Measurements from ENCODE around the gene MRPL32. TPM values are rescaled to one million over a fixed set of nuclear protein-coding genes. Genes with fewer than 3 reads are reported as not detected.

The MRPL32 gene
- total RNA-seq, 2 experiments from 2014 or later: 59.7 to 61.8 TPM

GRCh38 chr7:42886129-42886528, 46.0 kb upstream of the MRPL32 start:
- no peaks in the 10 kb centered on the region for H4K20me1 ChIP-seq (ENCODE audit: insufficient read depth, low read length)
- peaks cover 77% of the 10 kb centered on the region for H3K4me1 ChIP-seq (ENCODE audit: insufficient read depth, low read length, poor library complexity, severe bottlenecking)
- TF ChIP-seq EZH2phosphoT487 (IDR thresholded peaks at IDR 0.05; ENCODE audit: borderline replicate concordance, low read depth, low read length) (no peak), CTCF (conservative IDR thresholded peaks at IDR 0.05; ENCODE audit: low read length) (peak; percentile 74)
- BruUV-seq (replicated peaks): no TSS peak
- peak overlapping the region; percentile 49; the same call in 1 of the 2 replicates for H2AFZ ChIP-seq (ENCODE audit: low read length)
- H3K27ac ChIP-seq (ENCODE audit: low read depth, low read length, poor library complexity, severe bottlenecking): peak overlapping the region; percentile 33
- peak; percentile 45 for DNase-seq (ENCODE audit: low spot score)
- H3K79me2 ChIP-seq (ENCODE audit: insufficient read depth, low read depth, low read length): no peaks in the 10 kb centered on the region
- H3K4me3 ChIP-seq (ENCODE audit: low read depth, low read length, poor library complexity, severe bottlenecking): no peak overlapping the region
- ChIA-PET CTCF (ENCODE audit: unreplicated experiment) (no interaction called here), POLR2A (interaction anchor here (1.4 to 2.0 kb wide), 5 partner anchors 8 to 49 kb away, joined by 3 to 25 read pairs (median 5); partner anchors contain the start of genes MRPL32 and PSMA2)
- intact Hi-C loops (cut with micrococcal nuclease; ENCODE audit: unreplicated experiment): no loop called here
- 0 out of 2 replicates have a peak overlapping the region, but pooled peaks have one; percentile 6 for H3K4me2 ChIP-seq (ENCODE audit: low read length)
- no peaks in the 10 kb centered on the region; the same call in 1 of the 2 replicates for H3K36me3 ChIP-seq (ENCODE audit: insufficient read depth, low read length)
- H3K9me2 ChIP-seq (ENCODE audit: insufficient read depth, low read length): no peaks in the 10 kb centered on the region
- H3K9me3 ChIP-seq (ENCODE audit: low read length): no peaks in the 10 kb centered on the region; the same call in 1 of the 2 replicates

GRCh38 chr7:42886893-42887505, 45.2 kb upstream of the MRPL32 start:
- Histone ChIP-seq H3K36me3 (ENCODE audit: insufficient read depth, low read length) (no peaks in the 10 kb centered on the region; the same call in 1 of the 2 replicates), H3K4me2 (ENCODE audit: low read length) (peak overlapping the region; percentile 75), H3K4me3 (ENCODE audit: low read depth, low read length, poor library complexity, severe bottlenecking) (peak overlapping the region; percentile 68), H3K9me3 (ENCODE audit: low read length) (no peaks in the 10 kb centered on the region; the same call in 1 of the 2 replicates), H3K9me2 (ENCODE audit: insufficient read depth, low read length) (no peaks in the 10 kb centered on the region), H4K20me1 (ENCODE audit: insufficient read depth, low read length) (no peaks in the 10 kb centered on the region), H3K27ac (ENCODE audit: low read depth, low read length, poor library complexity, severe bottlenecking) (peak overlapping the region; percentile 78), H2AFZ (ENCODE audit: low read length) (peak overlapping the region; percentile 92), H3K4me1 (ENCODE audit: insufficient read depth, low read length, poor library complexity, severe bottlenecking) (peaks cover 77% of the 10 kb centered on the region), H3K79me2 (ENCODE audit: insufficient read depth, low read depth, low read length) (no peaks in the 10 kb centered on the region)
- intact Hi-C loops (cut with micrococcal nuclease; ENCODE audit: unreplicated experiment): no loop called here
- TF ChIP-seq CTCF (conservative IDR thresholded peaks at IDR 0.05; ENCODE audit: low read length) (no peak), EZH2phosphoT487 (IDR thresholded peaks at IDR 0.05; ENCODE audit: borderline replicate concordance, low read depth, low read length) (no peak)
- CTCF ChIA-PET (ENCODE audit: unreplicated experiment): interaction anchor here (0.6 kb wide), 1 partner anchor 46 kb away, joined by 3 read pairs; no protein-coding TSS in a partner anchor
- no TSS peak for BruUV-seq (replicated peaks)
- no peak for DNase-seq (ENCODE audit: low spot score)
- POLR2A ChIA-PET: interaction anchor here (0.6 to 2.4 kb wide), 17 partner anchors 9 to 773 kb away, joined by 3 to 25 read pairs (median 3); partner anchors contain the start of genes C7orf25, MRPL32 and PSMA2
